Stimulated activated CD8-positive, alpha-beta memory T cell treated with anti-CD3 and anti-CD28 coated beads, Interleukin-4, amount 100 ng/mL, for 24 hours (primary cell): ENCODE measurements around the gene SENP3.

ENCODE experiments used
- DNase-seq: peaks from one replicate; pipeline ENCODE4 v3.0.0-alpha.2; 2020; ENCODE audit warnings: low read depth

The SENP3 gene

DNA sequence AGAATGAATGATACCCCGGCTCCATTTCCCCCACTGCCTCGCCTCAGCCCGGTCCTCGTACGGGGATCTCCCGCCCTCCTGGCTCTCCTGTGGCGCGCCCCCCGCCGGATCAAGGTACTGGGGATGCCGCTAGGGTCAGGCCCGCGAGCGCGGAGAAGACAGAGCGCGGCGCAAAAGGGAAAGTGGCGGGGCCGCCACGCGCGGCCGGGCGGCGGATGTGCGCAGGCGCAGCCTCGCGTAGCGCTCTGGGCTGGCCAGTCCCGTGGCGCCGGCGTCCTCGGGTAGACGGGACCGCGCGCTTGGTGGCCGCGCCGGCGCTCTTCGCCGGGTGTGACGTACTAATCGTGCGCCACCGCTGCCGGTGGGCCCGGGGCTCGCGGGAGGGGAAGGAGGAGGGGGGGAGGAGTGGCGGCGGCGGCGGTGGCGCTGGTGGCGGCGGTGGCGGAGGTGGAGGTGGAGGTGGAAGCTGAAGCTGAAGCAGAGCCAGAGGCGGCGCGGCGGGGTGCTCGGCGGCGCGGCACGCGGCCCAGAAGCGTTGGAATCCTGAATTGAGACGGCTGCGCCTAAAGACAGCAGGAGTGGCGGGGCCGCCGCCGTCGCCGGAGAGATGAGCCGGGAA, at the start of gene SENP3:
SENP3 (plus strand) TSS at position 331 of the 619 bp plus-strand sequence. CDS start 1,158 bp downstream, outside the sequence.
- peak; percentile 89 for DNase-seq

DNA sequence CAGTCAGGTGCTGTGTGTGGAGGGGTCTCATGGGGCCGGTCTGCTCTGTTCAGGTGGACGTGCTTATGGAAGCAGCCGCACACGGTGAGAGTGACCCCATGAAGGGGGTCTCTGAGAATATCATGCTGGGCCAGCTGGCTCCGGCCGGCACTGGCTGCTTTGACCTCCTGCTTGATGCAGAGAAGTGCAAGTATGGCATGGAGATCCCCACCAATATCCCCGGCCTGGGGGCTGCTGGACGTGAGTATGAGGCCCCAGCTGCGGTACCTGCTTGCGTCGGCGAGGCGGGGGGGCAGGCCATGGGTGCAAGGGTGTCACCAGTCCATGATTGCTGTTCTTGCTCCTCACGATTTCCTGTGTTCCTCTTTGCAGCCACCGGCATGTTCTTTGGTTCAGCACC, 49.6 kb upstream of the SENP3 start:
- DNase-seq, result no peak

GRCh38 chr17:7512824-7513540, 48.7 kb upstream of the SENP3 start:
- DNase-seq, result no peak

DNA sequence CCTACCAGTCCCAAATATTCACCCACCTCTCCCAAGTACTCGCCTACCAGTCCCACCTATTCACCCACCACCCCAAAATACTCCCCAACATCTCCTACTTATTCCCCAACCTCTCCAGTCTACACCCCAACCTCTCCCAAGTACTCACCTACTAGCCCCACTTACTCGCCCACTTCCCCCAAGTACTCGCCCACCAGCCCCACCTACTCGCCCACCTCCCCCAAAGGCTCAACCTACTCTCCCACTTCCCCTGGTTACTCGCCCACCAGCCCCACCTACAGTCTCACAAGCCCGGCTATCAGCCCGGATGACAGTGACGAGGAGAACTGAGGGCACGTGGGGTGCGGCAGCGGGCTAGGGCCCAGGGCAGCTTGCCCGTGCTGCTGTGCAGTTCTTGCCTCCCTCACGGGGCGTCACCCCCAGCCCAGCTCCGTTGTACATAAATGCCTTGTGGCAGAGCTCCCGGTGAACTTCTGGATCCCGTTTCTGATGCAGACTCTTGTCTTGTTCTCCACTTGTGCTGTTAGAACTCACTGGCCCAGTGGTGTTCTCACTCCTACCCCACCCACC, 47.8 kb upstream of the SENP3 start:
- DNase-seq, result no peak

DNA sequence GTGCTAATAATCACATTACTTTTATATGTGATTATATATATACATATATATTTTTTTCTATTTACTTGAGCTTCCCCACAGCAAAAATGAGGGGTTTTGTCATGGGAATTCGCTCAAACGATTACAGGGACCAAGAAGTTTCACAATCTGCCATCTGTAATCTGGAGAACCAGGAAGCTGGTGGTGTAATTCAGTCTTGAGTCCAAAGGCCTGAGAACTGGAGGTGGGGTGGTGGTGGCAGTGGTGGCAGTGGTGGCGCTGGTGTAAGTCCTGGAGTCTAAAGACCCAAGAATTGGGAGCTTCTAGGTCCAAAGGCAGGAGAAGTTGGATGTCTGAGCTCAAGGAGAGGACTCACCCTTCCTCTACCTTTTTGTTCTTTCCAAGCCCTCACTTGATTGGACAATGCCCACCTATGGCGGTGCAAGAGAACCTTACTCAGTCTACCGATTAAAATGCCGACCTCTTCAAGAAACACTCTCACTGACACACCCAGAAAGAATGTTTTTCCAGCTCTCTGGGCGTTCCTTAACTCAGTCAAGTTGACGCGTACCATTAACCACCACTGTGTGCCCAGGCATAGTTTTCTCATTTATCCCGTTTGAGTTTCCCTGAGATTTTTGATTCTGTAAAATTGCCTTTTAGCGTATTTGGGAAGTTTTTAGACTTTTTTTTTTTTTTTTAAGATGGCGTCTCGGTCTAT, 45.7 kb upstream of the SENP3 start:
- no peak for DNase-seq

DNA sequence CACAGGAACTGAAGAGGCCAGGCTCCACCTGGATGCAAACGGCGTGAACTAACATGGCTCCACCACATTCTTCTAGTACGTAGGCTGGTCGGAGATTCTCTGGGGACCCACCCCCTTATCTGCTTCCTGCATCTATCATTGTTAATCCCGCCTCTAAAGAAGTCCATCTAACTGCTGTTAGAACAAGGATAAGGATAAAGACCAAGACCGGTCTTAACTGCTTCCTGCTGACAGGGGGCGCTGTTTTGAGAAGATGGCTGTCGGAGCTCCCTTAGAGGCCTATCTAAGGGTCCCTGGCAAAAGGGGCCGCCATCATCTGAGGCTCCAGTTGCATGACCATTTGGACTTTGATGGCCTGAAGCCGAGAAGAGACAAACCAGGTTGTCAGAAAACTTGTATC, 38.7 kb upstream of the SENP3 start:
- DNase-seq, result peak; percentile 19

- DNase-seq, result no peak
These were observed 32.9 kb upstream of the SENP3 start for GRCh38 chr17:7528842-7529241.

- DNase-seq, result no peak
These were observed 31.5 kb upstream of the SENP3 start for GRCh38 chr17:7530023-7530900.

- no peak for DNase-seq
These were observed 23.7 kb upstream of the SENP3 start for GRCh38 chr17:7538050-7538449.

- DNase-seq, result no peak
These were observed 22.7 kb upstream of the SENP3 start for GRCh38 chr17:7538891-7539545.

- DNase-seq, result no peak
These were observed 20.6 kb upstream of the SENP3 start for GRCh38 chr17:7541074-7541621.

- no peak for DNase-seq
These were observed 16.8 kb upstream of the SENP3 start for GRCh38 chr17:7544911-7545310.

- DNase-seq, result peak; percentile 46
These were observed 12.9 kb upstream of the SENP3 start, which contains the start of gene TNFSF12 for GRCh38 chr17:7548585-7549400. Gene TNFSF12 (plus strand): TSS chr17:7549058. CDS start chr17:7549154, 96 bp downstream.

DNA sequence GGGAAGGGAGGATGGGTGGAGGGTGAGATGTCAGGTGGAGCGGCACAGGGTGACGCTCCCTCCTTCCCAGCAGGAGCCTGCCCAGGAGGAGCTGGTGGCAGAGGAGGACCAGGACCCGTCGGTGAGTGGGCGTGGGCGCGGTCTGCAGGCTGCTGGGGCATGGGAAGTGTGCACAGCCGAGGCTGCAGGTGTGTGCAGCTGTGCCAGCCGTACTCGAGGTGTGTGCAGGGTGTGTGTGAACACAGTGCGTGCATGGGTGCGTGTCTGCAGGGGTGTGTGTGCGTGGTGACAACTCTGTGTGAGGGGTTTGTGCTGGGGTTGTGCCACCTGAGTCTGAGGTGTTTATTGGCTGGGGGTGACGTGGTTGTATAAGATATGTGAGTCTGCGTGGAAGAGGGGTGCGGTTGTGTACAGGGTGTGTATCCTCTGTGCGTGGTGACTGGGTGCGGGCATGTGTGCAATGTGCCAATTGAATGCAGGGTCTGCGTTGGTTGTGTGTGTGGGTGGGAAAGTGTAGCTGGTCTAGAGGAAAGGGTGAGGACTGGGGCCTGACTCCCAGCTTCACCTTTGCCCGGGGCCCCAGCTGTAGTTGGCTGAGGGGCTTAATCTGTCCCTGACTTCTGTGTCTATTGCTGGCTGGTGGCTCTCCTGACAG, 12.2 kb upstream of the SENP3 start:
- no peak for DNase-seq

- no peak for DNase-seq
These were observed 11.4 kb upstream of the SENP3 start for GRCh38 chr17:7550344-7550743.

DNA sequence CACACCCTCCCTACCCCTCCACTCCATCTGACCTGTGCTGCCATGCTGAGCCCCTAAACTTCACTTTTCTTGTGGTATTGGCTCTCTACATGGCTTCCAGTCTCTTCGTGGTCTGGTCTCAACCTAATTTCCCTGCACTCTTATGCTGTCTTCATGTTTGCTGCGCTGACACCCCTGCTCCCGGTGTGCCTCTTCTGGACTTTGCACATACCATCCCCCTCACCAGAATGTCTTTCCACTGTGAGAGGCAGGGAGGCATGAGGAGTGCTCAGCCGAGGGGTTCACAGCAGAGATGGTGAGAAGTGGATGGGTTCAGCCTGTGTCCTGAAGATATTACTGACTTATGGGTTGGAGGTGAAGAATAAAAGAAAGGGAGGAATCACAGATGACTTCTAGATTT, 10.3 kb upstream of the SENP3 start:
- no peak for DNase-seq

- no peak for DNase-seq
These were observed 9.1 kb upstream of the SENP3 start for GRCh38 chr17:7552621-7553051.

DNA sequence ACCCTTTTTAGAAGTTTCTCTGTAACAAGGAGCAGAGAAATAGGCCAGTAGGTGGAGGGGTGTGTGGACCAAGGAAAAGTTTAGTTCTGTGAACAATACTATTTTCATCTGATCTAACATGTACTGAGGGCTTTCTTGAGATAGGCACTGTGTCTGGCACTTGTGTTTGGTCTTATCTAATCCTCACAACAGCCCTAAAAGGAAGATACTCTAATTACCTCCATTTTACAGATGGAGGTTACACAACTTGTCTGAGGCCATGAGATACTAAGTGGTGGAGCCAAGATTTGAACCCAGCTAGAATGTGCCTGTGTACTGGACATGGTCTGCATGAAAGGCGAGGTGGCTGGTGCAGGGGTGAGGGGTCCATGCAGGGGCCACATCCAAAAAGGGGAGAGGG, 8.4 kb upstream of the SENP3 start:
- no peak for DNase-seq

DNA sequence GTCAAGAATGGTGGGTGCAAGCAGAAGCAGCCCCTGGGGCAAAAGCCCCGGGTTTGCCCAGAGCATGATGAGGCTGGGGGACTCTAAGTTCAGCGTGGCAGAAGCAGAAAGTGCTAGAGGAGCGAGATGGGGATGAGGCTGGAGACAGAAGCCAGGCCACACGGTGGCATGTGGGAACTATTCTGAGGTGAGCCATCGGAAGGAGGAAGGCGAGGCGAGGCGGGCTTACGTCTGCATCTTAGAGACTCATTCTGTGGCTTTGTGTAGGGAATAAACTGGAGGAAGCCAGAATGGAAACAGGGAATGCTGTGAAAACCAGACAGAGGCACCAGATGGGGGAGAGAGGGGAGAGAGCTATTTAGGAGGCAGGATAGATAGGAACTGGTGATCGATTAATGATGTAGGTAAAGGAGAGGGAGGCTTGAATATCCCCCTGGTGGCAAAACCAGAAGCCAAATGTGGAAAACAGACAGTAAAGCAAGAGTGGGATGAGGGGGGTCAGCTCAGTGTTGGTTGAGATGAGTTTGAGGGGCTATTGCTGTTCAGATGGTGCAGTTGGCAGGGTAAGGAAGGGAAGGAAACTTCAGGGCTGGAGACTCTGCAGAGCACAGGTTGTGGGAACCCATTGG, 6.3 kb upstream of the SENP3 start:
- no peak for DNase-seq
